Measurements from ENCODE around the gene MAPK6. TPM values are rescaled to one million over a fixed set of nuclear protein-coding genes. Genes with fewer than 3 reads are reported as not detected.

MAPK6 gene
- total and polyA plus RNA-seq, 8 donors: 2.3 to 159 (median 14.5) TPM

GRCh38 chr15:52105846-52106245 is 86.8 kb downstream of the MAPK6 start:
- no peaks in the 10 kb centered on the region for H3K36me3 ChIP-seq
- no peak for DNase-seq
- TF ChIP-seq EP300 (IDR thresholded peaks at IDR 0.05) (no peak), POLR2A (IDR thresholded peaks at IDR 0.05) (no peak), CTCF (IDR thresholded peaks at IDR 0.05) (no peak), POLR2AphosphoS5 (IDR thresholded peaks at IDR 0.05) (no peak)
- no peak overlapping the region for H3K4me3 ChIP-seq
- H3K4me1 ChIP-seq: peaks cover 0 to 9% (median 2%) of the 10 kb centered on the region in 4 donors
- H3K27me3 ChIP-seq: peaks cover 0 to 9% (median 4%) of the 10 kb centered on the region in 3 donors
- intact Hi-C loops (cut with DNase I; ENCODE audit: low total_unique reads): no loop called here
- 85 to 98% (median 96%) methylated on average over 2 of the region's 2 CpGs for WGBS, 5 donors
- no peak overlapping the region for H3K27ac ChIP-seq
- H3K9me3 ChIP-seq: no peaks in the 10 kb centered on the region

GRCh38 chr15:52106641-52107040 is 87.6 kb downstream of the MAPK6 start:
- intact Hi-C loops (cut with DNase I; ENCODE audit: low total_unique reads): no loop called here
- DNase-seq: no peak

GRCh38 chr15:52107238-52107637 is 88.2 kb downstream of the MAPK6 start:
- no peaks in the 10 kb centered on the region for H3K9me3 ChIP-seq
- 93 to 98% (median 95%) methylated on average over 6 of the region's 6 CpGs for WGBS, 5 donors
- peaks cover 5 to 18% (median 11%) of the 10 kb centered on the region in 4 donors for H3K4me1 ChIP-seq
- H3K27ac ChIP-seq: no peak overlapping the region
- H3K27me3 ChIP-seq: peaks cover 0 to 22% (median 13%) of the 10 kb centered on the region in 3 donors
- no peaks in the 10 kb centered on the region for H3K36me3 ChIP-seq
- intact Hi-C loops (cut with DNase I; ENCODE audit: low total_unique reads): no loop called here
- no peak for TF ChIP-seq CTCF (IDR thresholded peaks at IDR 0.05)
- TF ChIP-seq EP300 (IDR thresholded peaks at IDR 0.05): no peak
- no peak for TF ChIP-seq POLR2AphosphoS5 (IDR thresholded peaks at IDR 0.05)
- no peak for TF ChIP-seq POLR2A (IDR thresholded peaks at IDR 0.05)
- H3K4me3 ChIP-seq: no peak overlapping the region
- DNase-seq: no peak

More at GRCh38 chr15:52106641-52107040, 87.6 kb downstream of the MAPK6 start:
- Histone ChIP-seq H3K27ac (no peak overlapping the region), H3K4me1 (peaks cover 0 to 12% (median 5%) of the 10 kb centered on the region in 4 donors), H3K36me3 (no peaks in the 10 kb centered on the region), H3K9me3 (no peaks in the 10 kb centered on the region), H3K27me3 (peaks cover 0 to 16% (median 7%) of the 10 kb centered on the region in 3 donors), H3K4me3 (no peak overlapping the region)
- no peak for TF ChIP-seq CTCF (IDR thresholded peaks at IDR 0.05)
- no peak for TF ChIP-seq POLR2A (IDR thresholded peaks at IDR 0.05)
- no peak for TF ChIP-seq POLR2AphosphoS5 (IDR thresholded peaks at IDR 0.05)
- no peak for TF ChIP-seq EP300 (IDR thresholded peaks at IDR 0.05)
- 71 to 80% (median 72%) methylated on average over 6 of the region's 6 CpGs for WGBS, 5 donors

- Histone ChIP-seq H3K4me1 (peaks cover 9 to 16% (median 14%) of the 10 kb centered on the region in 4 donors), H3K9me3 (no peaks in the 10 kb centered on the region), H3K36me3 (no peaks in the 10 kb centered on the region), H3K27me3 (peaks cover 0 to 35% (median 17%) of the 10 kb centered on the region in 3 donors), H3K27ac (no peak overlapping the region), H3K4me3 (no peak overlapping the region)
- intact Hi-C loops (cut with DNase I; ENCODE audit: low total_unique reads): no loop called here
- no peak for DNase-seq
- TF ChIP-seq POLR2AphosphoS5 (IDR thresholded peaks at IDR 0.05) (no peak), CTCF (IDR thresholded peaks at IDR 0.05) (no peak), POLR2A (IDR thresholded peaks at IDR 0.05) (no peak), EP300 (IDR thresholded peaks at IDR 0.05) (no peak)
- 50 to 71% (median 66%) methylated on average over 5 of the region's 5 CpGs for WGBS, 5 donors
Observed at GRCh38 chr15:52109559-52110451, 90.8 kb downstream of the MAPK6 start.
